Endodermal cell (in vitro differentiated cells): Measurements from ENCODE around the gene ZBED4. TPM values are rescaled to one million over a fixed set of nuclear protein-coding genes. Genes with fewer than 3 reads are reported as not detected.

Experiments used
- DNase-seq: peaks from one replicate; pipeline ENCODE4 v3.0.0-alpha.2; 2017
- H3K27ac ChIP-seq: 2 replicates; pipeline ENCODE4 v1.5.1; 2013; ENCODE audit warnings: mild to moderate bottlenecking, low read depth, low read length, moderate library complexity
- H3K27me3 ChIP-seq: 2 replicates; pipeline ENCODE4 v1.6.1; 2013; ENCODE audit warnings: mild to moderate bottlenecking, low read length, moderate library complexity; ENCODE audit not compliant: insufficient read depth, control insufficient read depth, poor library complexity, severe bottlenecking
- H3K36me3 ChIP-seq: 2 replicates; pipeline ENCODE4 v1.7.0; 2013; ENCODE audit warnings: mild to moderate bottlenecking, low read length, moderate library complexity; ENCODE audit not compliant: control insufficient read depth, insufficient read depth
- H3K4me1 ChIP-seq: one replicate; pipeline ENCODE4 v1.7.0; 2013; ENCODE audit warnings: low read length; ENCODE audit not compliant: control insufficient read depth, insufficient read depth
- H3K4me3 ChIP-seq: 2 replicates; pipeline ENCODE4 v1.5.1; 2013; ENCODE audit warnings: mild to moderate bottlenecking, low read length, moderate library complexity
- H3K9ac ChIP-seq: 2 replicates; pipeline ENCODE4 v1.6.1; 2013; ENCODE audit warnings: mild to moderate bottlenecking, low read length, moderate library complexity; ENCODE audit not compliant: poor library complexity, severe bottlenecking; ENCODE audit errors: extremely low read depth
- H3K9me3 ChIP-seq: 2 replicates; pipeline ENCODE4 v1.6.1; 2013; ENCODE audit warnings: mild to moderate bottlenecking, low read length, moderate library complexity; ENCODE audit not compliant: control insufficient read depth
- H3K27ac Mint-ChIP-seq: 2 replicates; pipeline ENCODE4 v1.8.0; 2020; ENCODE audit warnings: mixed read lengths
- H3K27me3 Mint-ChIP-seq: 2 replicates; pipeline ENCODE4 v1.8.0; 2021; ENCODE audit warnings: mild to moderate bottlenecking, mixed read lengths; ENCODE audit not compliant: insufficient read depth
- H3K36me3 Mint-ChIP-seq: 2 replicates; pipeline ENCODE4 v1.8.0; 2020; ENCODE audit warnings: low read depth, mixed read lengths
- H3K4me1 Mint-ChIP-seq: 2 replicates; pipeline ENCODE4 v1.8.0; 2020; ENCODE audit warnings: mixed read lengths
- H3K4me3 Mint-ChIP-seq: 2 replicates; pipeline ENCODE4 v1.8.0; 2020; ENCODE audit warnings: mild to moderate bottlenecking, moderate library complexity, mixed read lengths
- H3K9me3 Mint-ChIP-seq: 2 replicates; pipeline ENCODE4 v1.8.0; 2020; ENCODE audit warnings: mild to moderate bottlenecking, mixed read lengths
- WGBS, 2 experiments: methylation state at CpG; one replicate each; pipeline versions ENCODE4 v1.1.5 to v1.1.7; 2013; ENCODE audit warnings: missing lambda C conversion rate in 2 of 2, mixed read lengths in 1 of 2; ENCODE audit not compliant: insufficient coverage in 1 of 2, insufficient read length in 1 of 2; 5-methylcytosine and 5-hydroxymethylcytosine counted together
- total RNA-seq, 2 donors: library from RNA; stranded (reverse); fragmentation: NEBNext Ultra II Directional in 1 of 2; extraction: Animal tissue kit (Norgen Biotek cat#: 25700) in 1 of 2; gene quantifications; 2 replicates in 1 of 2; 3 replicates in 1 of 2; pipeline ENCODE4 v1.2.1, GENCODE V29; 2021
- TF ChIP-seq, protein P1 (sequence below): fragments of 200-600 bp; sonication (generic); conservative IDR thresholded peaks from 2 replicates; pipeline ENCODE4 v1.5.0; 2021; ENCODE audit warnings: antibody characterized with exemption, mild to moderate bottlenecking

Gene ZBED4
- total RNA-seq, 2 donors from 2014 or later, result 22.0 to 26.6 TPM

DNA sequence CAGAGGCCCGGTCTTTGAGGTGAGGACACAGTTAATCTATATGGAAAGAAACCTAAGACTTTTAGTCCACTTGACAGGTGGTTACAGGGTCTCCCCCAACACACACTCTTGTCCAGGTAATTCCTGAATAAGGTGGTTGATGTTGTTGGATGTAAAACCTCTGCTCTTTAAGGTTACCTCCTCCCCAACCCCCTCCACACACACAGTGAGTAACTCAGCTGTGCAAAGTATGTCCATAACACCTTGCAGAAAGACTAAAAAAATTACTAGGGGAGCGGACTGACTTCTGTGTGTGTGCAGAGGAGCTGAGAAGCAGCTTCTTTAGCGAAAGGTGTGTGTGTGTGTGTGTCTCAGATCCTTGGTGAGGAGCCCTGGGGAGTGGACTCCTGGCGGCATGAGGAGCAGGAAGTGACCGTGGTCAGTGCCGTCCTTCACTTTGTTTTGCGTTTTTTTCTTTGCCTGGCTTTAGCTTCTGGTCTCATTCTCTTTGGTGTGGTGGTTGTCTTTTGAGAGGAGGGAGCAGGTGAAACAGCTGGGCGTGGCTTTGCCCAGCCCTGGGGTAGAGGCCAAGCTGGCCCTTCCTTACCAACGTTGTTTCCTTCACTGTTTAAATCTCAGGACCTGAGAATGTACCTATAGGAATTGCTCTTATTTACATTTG is 1.7 kb downstream of the ZBED4 start:
- Histone ChIP-seq H3K9ac (peak overlapping the region; percentile 71), H3K4me3 (peak overlapping the region; percentile 91)
- WGBS, 2 experiments, result 74 to 79% methylated on average over 2 to 9 of the region's 9 CpGs

DNA sequence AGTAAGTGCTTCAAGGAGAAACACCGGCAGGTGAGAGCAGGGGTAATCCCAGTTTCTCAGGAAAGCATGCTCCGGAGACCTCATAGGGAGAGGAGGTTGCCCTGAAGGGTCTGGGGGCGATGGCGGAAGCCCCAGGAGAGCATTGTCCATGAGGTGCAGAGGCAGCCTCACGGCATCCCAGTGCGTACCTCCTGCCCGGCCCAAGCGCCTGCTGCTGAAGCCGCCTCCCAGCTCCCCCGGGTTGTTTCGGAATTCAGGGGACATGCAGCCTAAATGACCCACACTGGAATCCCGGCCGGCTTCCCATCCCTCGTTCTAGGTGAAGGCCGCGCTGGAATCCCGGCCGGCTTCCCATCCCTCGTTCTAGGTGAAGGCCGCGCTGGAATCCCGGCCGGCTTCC is 2.7 kb downstream of the ZBED4 start:
- DNase-seq, result no peak
- H3K9ac ChIP-seq, result no peak overlapping the region
- H3K36me3 Mint-ChIP-seq, result peaks cover 2% of the 10 kb centered on the region
- peaks cover 18% of the 10 kb centered on the region for H3K4me1 Mint-ChIP-seq
- peaks cover 16% of the 10 kb centered on the region for H3K27me3 ChIP-seq
- H3K4me3 Mint-ChIP-seq, result no peak overlapping the region
- H3K4me1 ChIP-seq, result peaks cover 2% of the 10 kb centered on the region
- H3K9me3 ChIP-seq, result no peaks in the 10 kb centered on the region
- H3K27me3 Mint-ChIP-seq, result peaks cover 16% of the 10 kb centered on the region
- no peaks in the 10 kb centered on the region for H3K36me3 ChIP-seq
- H3K9me3 Mint-ChIP-seq, result no peaks in the 10 kb centered on the region
- 78 to 90% methylated on average over 5 to 18 of the region's 23 CpGs for WGBS, 2 experiments
- TF ChIP-seq, protein P1, sequence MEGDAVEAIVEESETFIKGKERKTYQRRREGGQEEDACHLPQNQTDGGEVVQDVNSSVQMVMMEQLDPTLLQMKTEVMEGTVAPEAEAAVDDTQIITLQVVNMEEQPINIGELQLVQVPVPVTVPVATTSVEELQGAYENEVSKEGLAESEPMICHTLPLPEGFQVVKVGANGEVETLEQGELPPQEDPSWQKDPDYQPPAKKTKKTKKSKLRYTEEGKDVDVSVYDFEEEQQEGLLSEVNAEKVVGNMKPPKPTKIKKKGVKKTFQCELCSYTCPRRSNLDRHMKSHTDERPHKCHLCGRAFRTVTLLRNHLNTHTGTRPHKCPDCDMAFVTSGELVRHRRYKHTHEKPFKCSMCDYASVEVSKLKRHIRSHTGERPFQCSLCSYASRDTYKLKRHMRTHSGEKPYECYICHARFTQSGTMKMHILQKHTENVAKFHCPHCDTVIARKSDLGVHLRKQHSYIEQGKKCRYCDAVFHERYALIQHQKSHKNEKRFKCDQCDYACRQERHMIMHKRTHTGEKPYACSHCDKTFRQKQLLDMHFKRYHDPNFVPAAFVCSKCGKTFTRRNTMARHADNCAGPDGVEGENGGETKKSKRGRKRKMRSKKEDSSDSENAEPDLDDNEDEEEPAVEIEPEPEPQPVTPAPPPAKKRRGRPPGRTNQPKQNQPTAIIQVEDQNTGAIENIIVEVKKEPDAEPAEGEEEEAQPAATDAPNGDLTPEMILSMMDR, result no peak
- peak overlapping the region; percentile 58 for H3K27ac Mint-ChIP-seq
- no peak overlapping the region for H3K27ac ChIP-seq
- H3K4me3 ChIP-seq, result peak overlapping the region; percentile 91

More for the DNA sequence above, 1.7 kb downstream of the ZBED4 start:
- Mint-ChIP-seq H3K27me3 (peaks cover 26% of the 10 kb centered on the region), H3K9me3 (no peaks in the 10 kb centered on the region), H3K27ac (peak overlapping the region; percentile 46), H3K4me3 (peak overlapping the region; percentile 90), H3K36me3 (no peaks in the 10 kb centered on the region), H3K4me1 (peaks cover 18% of the 10 kb centered on the region)
- TF ChIP-seq, protein P1, result no peak
- Histone ChIP-seq H3K27me3 (peaks cover 26% of the 10 kb centered on the region), H3K9me3 (no peaks in the 10 kb centered on the region), H3K27ac (no peak overlapping the region), H3K4me1 (peaks cover 2% of the 10 kb centered on the region), H3K36me3 (no peaks in the 10 kb centered on the region)
- no peak for DNase-seq

DNA sequence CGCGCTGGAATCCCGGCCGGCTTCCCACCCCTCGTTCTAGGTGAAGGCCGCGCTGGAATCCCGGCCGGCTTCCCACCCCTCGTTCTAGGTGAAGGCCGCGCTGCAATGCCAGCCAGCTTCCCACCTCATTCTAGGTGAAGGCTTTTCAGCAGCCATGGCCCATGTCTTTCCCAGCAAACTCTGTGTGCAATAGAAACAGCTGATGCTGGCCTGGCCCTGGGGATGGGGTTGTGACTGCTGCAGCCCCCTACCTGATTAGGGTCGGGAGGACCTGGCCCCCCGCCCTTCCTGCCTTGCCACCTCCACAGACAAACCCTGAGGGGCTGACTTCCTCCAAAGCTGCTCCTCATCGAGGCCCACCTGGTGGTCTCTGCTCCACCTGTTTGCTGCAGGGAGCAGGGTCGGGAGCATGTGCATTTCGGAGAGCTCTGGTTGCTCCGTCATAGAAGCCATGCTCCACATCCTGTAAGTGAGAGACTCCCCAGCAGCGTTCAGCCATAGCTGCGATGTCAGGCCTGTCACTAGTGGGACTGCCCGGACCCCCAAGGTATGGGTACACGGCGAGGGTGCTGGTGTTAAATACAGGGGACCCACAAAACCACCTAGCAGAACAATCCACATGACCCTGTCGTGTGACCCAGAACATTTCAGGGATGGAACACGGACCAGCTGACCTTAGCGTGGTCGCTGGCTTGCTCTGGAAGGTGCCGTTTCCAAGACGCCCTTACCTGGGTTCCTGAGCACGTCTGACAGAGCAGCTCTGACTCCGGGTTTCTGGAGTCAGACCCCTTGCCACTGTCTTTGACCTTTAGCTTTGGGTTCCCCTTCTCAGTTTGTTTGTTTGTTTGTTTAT is 3.3 kb downstream of the ZBED4 start:
- H3K27ac ChIP-seq, result no peak overlapping the region
- Mint-ChIP-seq H3K4me3 (no peak overlapping the region), H3K27me3 (peaks cover 10% of the 10 kb centered on the region), H3K4me1 (peaks cover 18% of the 10 kb centered on the region), H3K36me3 (peaks cover 2% of the 10 kb centered on the region), H3K9me3 (no peaks in the 10 kb centered on the region), H3K27ac (no peak overlapping the region)
- H3K36me3 ChIP-seq, result no peaks in the 10 kb centered on the region
- 89 to 91% methylated on average over 21 to 30 of the region's 31 CpGs for WGBS, 2 experiments
- H3K4me3 ChIP-seq, result no peak overlapping the region
- H3K9ac ChIP-seq, result no peak overlapping the region
- no peak for DNase-seq
- no peaks in the 10 kb centered on the region for H3K9me3 ChIP-seq
- peaks cover 10% of the 10 kb centered on the region for H3K27me3 ChIP-seq
- TF ChIP-seq, protein P1, result no peak
- H3K4me1 ChIP-seq, result peaks cover 2% of the 10 kb centered on the region
